SU-DHL-6 (cell line): ENCODE measurements around the gene KCNN3.

ENCODE experiments used
- CTCF ChIP-seq: fragments of 200-600 bp; sonication (generic); IDR thresholded peaks from one replicate; pipeline ENCODE4 v1.5.1; 2017; ENCODE audit warnings: antibody characterized with exemption, mild to moderate bottlenecking, low read length, moderate library complexity; ENCODE audit not compliant: insufficient read depth, poor library complexity, severe bottlenecking
- EZH2phosphoT487 ChIP-seq: fragments of 200-600 bp; sonication (generic), shearing (Covaris generic); conservative IDR thresholded peaks from 2 replicates; pipeline ENCODE4 v1.6.1; 2018; ENCODE audit warnings: mild to moderate bottlenecking, antibody characterized with exemption, low read length, moderate library complexity, mixed read lengths

GRCh38 chr1:154863315-154864174 lies 6.5 kb downstream of the KCNN3 start:
- peak; percentile 51 for TF ChIP-seq CTCF
- no peak for TF ChIP-seq EZH2phosphoT487
